ENCODE measurements around the gene DGKH. TPM values are rescaled to one million over a fixed set of nuclear protein-coding genes. Genes with fewer than 3 reads are reported as not detected.
"Not testable (repeated sequence)": the region's sequence is repeated elsewhere in the genome, so short reads cannot be mapped to it uniquely, and the experiment has no call there.

Gene DGKH
- total and polyA plus RNA-seq, 9 donors, result 2.1 to 14.1 (median 9.3) TPM

- Histone ChIP-seq H3K36me3 (no peaks in the 10 kb centered on the region), H3K27me3 (no peaks in the 10 kb centered on the region), H3K4me3 (no peak overlapping the region), H3K9me3 (no peaks in the 10 kb centered on the region), H3K4me1 (ENCODE audit: insufficient read depth) (no peaks in the 10 kb centered on the region), H3K27ac (no peak overlapping the region)
- TF ChIP-seq POLR2A (IDR thresholded peaks at IDR 0.05) (no peak), EP300 (IDR thresholded peaks at IDR 0.05) (no peak), CTCF (IDR thresholded peaks at IDR 0.05) (no peak)
- intact Hi-C loops (cut with DNase I), result no loop called here
- no peak for DNase-seq
- WGBS, 3 donors, result 82 to 93% (median 84%) methylated on average over 3 of the region's 3 CpGs
These were observed 88.1 kb downstream of the DGKH start for GRCh38 chr13:42136518-42136917.

- H3K27me3 ChIP-seq, result no peaks in the 10 kb centered on the region
- 93 to 95% (median 94%) methylated on average over 3 of the region's 3 CpGs for WGBS, 3 donors
- H3K27ac ChIP-seq, result no peak overlapping the region
- no peaks in the 10 kb centered on the region for H3K4me1 ChIP-seq (ENCODE audit: insufficient read depth)
- no peak for TF ChIP-seq EP300 (IDR thresholded peaks at IDR 0.05)
- TF ChIP-seq CTCF (IDR thresholded peaks at IDR 0.05), result no peak
- TF ChIP-seq POLR2A (IDR thresholded peaks at IDR 0.05), result no peak
- DNase-seq, result no peak
- no peaks in the 10 kb centered on the region for H3K36me3 ChIP-seq
- H3K4me3 ChIP-seq, result no peak overlapping the region
- intact Hi-C loops (cut with DNase I), result no loop called here
- no peaks in the 10 kb centered on the region for H3K9me3 ChIP-seq
These were observed 89.5 kb downstream of the DGKH start for GRCh38 chr13:42137856-42138537.

GRCh38 chr13:42140494-42140893 lies 92.0 kb downstream of the DGKH start:
- H3K27me3 ChIP-seq, result no peaks in the 10 kb centered on the region
- no peaks in the 10 kb centered on the region for H3K9me3 ChIP-seq
- no peaks in the 10 kb centered on the region for H3K4me1 ChIP-seq (ENCODE audit: insufficient read depth)
- 45 to 96% (median 78%) methylated on average over 2 of the region's 2 CpGs for WGBS, 3 donors
- no peak overlapping the region for H3K27ac ChIP-seq
- no peak for TF ChIP-seq EP300 (IDR thresholded peaks at IDR 0.05)
- TF ChIP-seq CTCF (IDR thresholded peaks at IDR 0.05), result no peak
- no peak for TF ChIP-seq POLR2A (IDR thresholded peaks at IDR 0.05)
- intact Hi-C loops (cut with DNase I), result no loop called here
- no peak overlapping the region for H3K4me3 ChIP-seq
- H3K36me3 ChIP-seq, result no peaks in the 10 kb centered on the region
- DNase-seq, result no peak

- intact Hi-C loops (cut with DNase I), result not testable (repeated sequence)
- 96 to 100% (median 99%) methylated on average over 1 to 2 of the region's 2 CpGs for WGBS, 3 donors
These were observed 92.6 kb downstream of the DGKH start for GRCh38 chr13:42141052-42141451.

GRCh38 chr13:42146359-42146758 lies 97.9 kb downstream of the DGKH start:
- no peak for DNase-seq
- no peak overlapping the region for H3K4me3 ChIP-seq
- H3K36me3 ChIP-seq, result no peaks in the 10 kb centered on the region
- no peaks in the 10 kb centered on the region for H3K27me3 ChIP-seq
- H3K9me3 ChIP-seq, result no peaks in the 10 kb centered on the region
- intact Hi-C loops (cut with DNase I), result no loop called here
- no peak overlapping the region for H3K27ac ChIP-seq
- H3K4me1 ChIP-seq (ENCODE audit: insufficient read depth), result no peaks in the 10 kb centered on the region
- no peak for TF ChIP-seq POLR2A (IDR thresholded peaks at IDR 0.05)
- TF ChIP-seq CTCF (IDR thresholded peaks at IDR 0.05), result no peak
- TF ChIP-seq EP300 (IDR thresholded peaks at IDR 0.05), result no peak
- WGBS, 3 donors, result 87 to 92% (median 89%) methylated on average over 2 of the region's 2 CpGs

More at GRCh38 chr13:42141052-42141451, 92.6 kb downstream of the DGKH start:
- DNase-seq; H3K4me3 ChIP-seq; H3K4me1 ChIP-seq (ENCODE audit: insufficient read depth); H3K36me3 ChIP-seq; H3K27me3 ChIP-seq; H3K27ac ChIP-seq; H3K9me3 ChIP-seq: not testable (repeated sequence)

All from ovary (tissue), 9 donors.